HUES64 (cell line): ENCODE measurements around the gene GTF2H4.
"Not testable (repeated sequence)": the region's sequence is repeated elsewhere in the genome, so short reads cannot be mapped to it uniquely, and the experiment has no call there.

Source experiments
- H3K27ac ChIP-seq: 2 replicates; pipeline ENCODE4 v1.7.0; 2013; ENCODE audit warnings: low read depth, low read length, inconsistent platforms
- H3K27me3 ChIP-seq: 2 replicates; pipeline ENCODE4 v1.6.1; 2013; ENCODE audit warnings: mild to moderate bottlenecking, low read length; ENCODE audit not compliant: insufficient read depth
- H3K36me3 ChIP-seq: 2 replicates; pipeline ENCODE4 v1.6.1; 2013; ENCODE audit warnings: mild to moderate bottlenecking, low read length; ENCODE audit not compliant: insufficient read depth
- H3K4me1 ChIP-seq: 2 replicates; pipeline ENCODE4 v1.6.1; 2013; ENCODE audit warnings: mild to moderate bottlenecking, low read length, moderate library complexity; ENCODE audit not compliant: insufficient read depth
- H3K4me3 ChIP-seq: 2 replicates; pipeline ENCODE4 v1.5.1; 2013; ENCODE audit warnings: mild to moderate bottlenecking, low read length, moderate library complexity
- H3K9ac ChIP-seq: 2 replicates; pipeline ENCODE4 v1.6.1; 2013; ENCODE audit warnings: mild to moderate bottlenecking, low read depth, low read length
- H3K9me3 ChIP-seq: 2 replicates; pipeline ENCODE4 v1.6.1; 2013; ENCODE audit warnings: low read depth, low read length; ENCODE audit not compliant: insufficient read depth
- WGBS: fragments of 150-250, 120-280 bp; methylation state at CpG from one replicate; pipeline ENCODE4 v1.1.7; 2013; ENCODE audit warnings: missing lambda C conversion rate; 5-methylcytosine and 5-hydroxymethylcytosine counted together

GTF2H4 gene

GRCh38 chr6:30914854-30915590 lies 7.0 kb downstream of the GTF2H4 start:
- Histone ChIP-seq H3K27ac (no peak overlapping the region), H3K27me3 (no peaks in the 10 kb centered on the region), H3K9me3 (no peaks in the 10 kb centered on the region), H3K4me1 (peaks cover 15% of the 10 kb centered on the region; the same call in 1 of the 2 replicates), H3K4me3 (peak overlapping the region; percentile 69), H3K9ac (peak overlapping the region; percentile 84), H3K36me3 (peaks cover 67% of the 10 kb centered on the region)
- 74% methylated on average over 17 of the region's 17 CpGs for WGBS

GRCh38 chr6:30915591-30915946 lies 7.6 kb downstream of the GTF2H4 start:
- Histone ChIP-seq H3K27ac (no peak overlapping the region), H3K4me3 (no peak overlapping the region), H3K27me3 (no peaks in the 10 kb centered on the region), H3K36me3 (peaks cover 67% of the 10 kb centered on the region), H3K9ac (no peak overlapping the region), H3K4me1 (peaks cover 15% of the 10 kb centered on the region; the same call in 1 of the 2 replicates), H3K9me3 (no peaks in the 10 kb centered on the region)
- 37% methylated on average over 5 of the region's 5 CpGs for WGBS

GRCh38 chr6:30917041-30917440 lies 9.0 kb downstream of the GTF2H4 start:
- Histone ChIP-seq H3K36me3 (peaks cover 67% of the 10 kb centered on the region), H3K4me1 (peaks cover 15% of the 10 kb centered on the region; the same call in 1 of the 2 replicates), H3K27ac (no peak overlapping the region), H3K9me3 (no peaks in the 10 kb centered on the region), H3K9ac (no peak overlapping the region), H3K4me3 (no peak overlapping the region), H3K27me3 (no peaks in the 10 kb centered on the region)
- 94% methylated on average over 7 of the region's 7 CpGs for WGBS

GRCh38 chr6:30917487-30917886 lies 9.5 kb downstream of the GTF2H4 start:
- H3K9me3 ChIP-seq = no peaks in the 10 kb centered on the region
- H3K4me3 ChIP-seq = no peak overlapping the region
- H3K27me3 ChIP-seq = no peaks in the 10 kb centered on the region
- no peak overlapping the region for H3K9ac ChIP-seq
- peaks cover 15% of the 10 kb centered on the region; the same call in 1 of the 2 replicates for H3K4me1 ChIP-seq
- WGBS = 93% methylated on average over 8 of the region's 8 CpGs
- H3K27ac ChIP-seq = no peak overlapping the region
- peaks cover 67% of the 10 kb centered on the region for H3K36me3 ChIP-seq

DNA sequence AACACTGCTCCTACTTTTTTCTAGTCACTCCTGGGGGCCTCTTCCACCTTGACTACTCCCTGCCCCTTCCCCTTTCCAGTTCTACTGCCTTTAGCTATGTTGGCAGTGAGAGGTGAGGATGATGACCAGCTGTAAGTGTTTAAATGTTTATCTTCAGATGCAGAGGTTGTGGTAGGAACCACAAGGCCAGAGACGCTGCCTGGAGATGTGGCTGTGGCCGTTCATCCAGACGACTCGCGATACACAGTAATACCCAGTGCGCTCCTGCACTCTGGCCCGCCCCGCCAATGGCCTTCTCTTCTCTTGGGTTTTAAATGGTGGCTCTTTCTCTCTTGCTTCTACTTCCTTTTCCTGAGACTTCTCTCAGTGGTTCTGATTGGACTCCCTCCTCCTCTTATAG lies 10.7 kb downstream of the GTF2H4 start:
- 95% methylated on average over 8 of the region's 8 CpGs for WGBS
- Histone ChIP-seq H3K9ac (no peak overlapping the region), H3K4me1 (peaks cover 14% of the 10 kb centered on the region; the same call in 1 of the 2 replicates), H3K36me3 (peaks cover 68% of the 10 kb centered on the region), H3K4me3 (no peak overlapping the region), H3K27me3 (no peaks in the 10 kb centered on the region), H3K9me3 (no peaks in the 10 kb centered on the region), H3K27ac (no peak overlapping the region)

DNA sequence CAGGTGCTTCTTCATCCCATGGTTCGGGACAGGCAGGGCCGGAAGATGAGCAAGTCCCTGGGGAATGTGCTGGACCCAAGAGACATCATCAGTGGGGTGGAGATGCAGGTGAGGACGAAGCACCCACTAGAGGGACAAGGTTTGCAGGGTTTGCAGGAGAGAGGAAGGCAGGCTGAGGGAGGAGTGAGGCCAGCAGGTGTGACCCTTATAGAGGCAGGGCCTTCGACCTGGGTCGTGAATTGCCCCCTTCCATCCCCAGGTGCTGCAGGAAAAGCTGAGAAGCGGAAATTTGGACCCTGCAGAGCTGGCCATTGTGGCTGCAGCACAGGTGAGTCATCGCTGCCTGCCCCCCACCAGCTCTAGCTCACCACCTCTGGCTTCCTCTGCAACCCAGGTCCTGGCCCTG lies 14.4 kb downstream of the GTF2H4 start:
- WGBS = 80% methylated on average over 7 of the region's 7 CpGs
- Histone ChIP-seq H3K4me3 (no peak overlapping the region), H3K9me3 (no peaks in the 10 kb centered on the region), H3K36me3 (peaks cover 88% of the 10 kb centered on the region), H3K9ac (no peak overlapping the region), H3K27me3 (no peaks in the 10 kb centered on the region), H3K27ac (no peak overlapping the region), H3K4me1 (peaks cover 4% of the 10 kb centered on the region; the same call in 1 of the 2 replicates)

GRCh38 chr6:30924040-30924627 lies 16.1 kb downstream of the GTF2H4 start:
- 91% methylated on average over 9 of the region's 9 CpGs for WGBS

DNA sequence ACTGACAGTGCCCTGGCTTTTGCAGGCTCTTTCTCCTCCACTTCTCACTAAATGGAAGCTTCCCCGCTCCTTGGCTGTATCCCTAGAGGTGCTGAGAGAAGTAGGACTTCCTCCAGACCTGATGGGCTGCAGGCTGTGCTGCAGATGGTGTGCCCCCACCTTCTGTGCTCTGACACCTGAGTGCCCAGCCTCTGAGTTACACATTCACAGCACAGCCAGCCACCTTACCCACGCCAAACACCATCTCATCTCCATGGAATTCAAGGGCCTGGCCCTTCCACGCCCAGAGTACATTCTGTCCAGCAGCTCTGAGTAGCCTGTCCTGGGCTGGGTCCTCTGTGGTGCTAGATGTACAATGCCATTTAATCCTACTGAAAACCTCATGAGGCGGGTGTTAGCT lies 18.6 kb downstream of the GTF2H4 start:
- Histone ChIP-seq H3K9ac (no peak overlapping the region), H3K27me3 (no peaks in the 10 kb centered on the region), H3K9me3 (peaks cover 8% of the 10 kb centered on the region; the same call in 1 of the 2 replicates), H3K27ac (no peak overlapping the region), H3K4me3 (no peak overlapping the region), H3K4me1 (peaks cover 4% of the 10 kb centered on the region; the same call in 1 of the 2 replicates), H3K36me3 (peaks cover 65% of the 10 kb centered on the region)
- WGBS = 93% methylated on average over 4 of the region's 4 CpGs

More at GRCh38 chr6:30924040-30924627, 16.1 kb downstream of the GTF2H4 start:
- H3K27ac ChIP-seq, H3K4me1 ChIP-seq, H3K9me3 ChIP-seq, H3K9ac ChIP-seq, H3K27me3 ChIP-seq, H3K4me3 ChIP-seq: not testable (repeated sequence)
- H3K36me3 ChIP-seq = peaks cover 89% of the 10 kb centered on the region

GRCh38 chr6:30927080-30927479 lies 19.1 kb downstream of the GTF2H4 start:
- not testable (repeated sequence) for H3K4me3 ChIP-seq, H3K9ac ChIP-seq, H3K27ac ChIP-seq, H3K9me3 ChIP-seq, H3K4me1 ChIP-seq, H3K27me3 ChIP-seq
- WGBS = 97% methylated on average over 2 of the region's 3 CpGs
- peaks cover 60% of the 10 kb centered on the region for H3K36me3 ChIP-seq

DNA sequence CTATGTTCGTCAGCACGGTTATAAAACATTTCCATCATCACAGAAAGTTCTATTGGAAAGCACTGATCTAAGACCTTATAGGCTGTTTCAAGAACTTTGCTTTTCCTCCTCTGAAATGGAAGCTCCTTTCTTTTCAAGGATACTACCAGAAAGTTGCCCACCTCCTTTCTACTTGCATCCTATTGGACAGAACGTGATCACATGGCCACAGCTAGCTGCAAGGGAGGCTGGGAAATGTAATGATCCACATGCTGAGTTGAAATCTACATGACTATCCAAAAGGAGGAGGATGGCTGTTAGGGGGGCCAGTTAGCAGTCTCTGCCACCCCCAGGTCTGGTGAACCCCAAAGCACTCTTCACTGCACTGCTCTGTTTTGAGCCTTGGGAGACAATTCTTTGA lies 20.7 kb downstream of the GTF2H4 start:
- 94% methylated on average over 3 of the region's 3 CpGs for WGBS
- Histone ChIP-seq H3K4me3 (no peak overlapping the region), H3K9me3 (peaks cover 8% of the 10 kb centered on the region; the same call in 1 of the 2 replicates), H3K4me1 (no peaks in the 10 kb centered on the region), H3K27ac (no peak overlapping the region), H3K36me3 (peaks cover 44% of the 10 kb centered on the region), H3K27me3 (no peaks in the 10 kb centered on the region), H3K9ac (no peak overlapping the region)

- 94% methylated on average over 4 of the region's 4 CpGs for WGBS
- no peak overlapping the region for H3K9ac ChIP-seq
These were observed 22.5 kb downstream of the GTF2H4 start for GRCh38 chr6:30930506-30930905.

More at GRCh38 chr6:30930506-30930905, 22.5 kb downstream of the GTF2H4 start:
- Histone ChIP-seq H3K36me3 (peaks cover 31% of the 10 kb centered on the region), H3K27ac (no peak overlapping the region), H3K9me3 (peaks cover 8% of the 10 kb centered on the region; the same call in 1 of the 2 replicates), H3K4me1 (no peaks in the 10 kb centered on the region), H3K27me3 (no peaks in the 10 kb centered on the region), H3K4me3 (no peak overlapping the region)
